ENCODE results near the gene NAALADL2. TPM values are rescaled to one million over a fixed set of nuclear protein-coding genes. Genes with fewer than 3 reads are reported as not detected.
A peak's percentile ranks its signal among the peaks of the same experiment; 100 is the strongest.

Gene NAALADL2
- total and polyA plus RNA-seq, 2 donors (not counting 1 experiment from before 2014, with no cell fraction given) = 8.8 to 11.6 TPM

DNA sequence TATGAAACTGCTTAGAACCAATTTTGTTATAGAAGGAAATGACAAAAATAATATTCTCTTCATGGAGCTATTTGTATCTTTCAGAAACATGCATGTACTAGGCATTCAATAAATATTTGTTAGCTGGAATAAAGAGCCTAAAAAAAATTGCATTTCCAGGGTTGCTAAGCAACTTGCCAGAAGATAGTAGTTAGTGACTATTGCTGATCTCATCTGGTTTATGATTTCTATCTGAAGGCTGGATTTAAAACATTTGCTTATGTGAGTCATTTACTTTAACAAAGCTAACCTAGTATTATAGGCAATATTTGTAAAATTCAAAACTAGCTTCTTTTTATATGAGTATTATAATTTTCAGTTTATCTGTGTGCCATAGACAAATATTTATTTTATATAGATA, 78.3 kb downstream of the NAALADL2 start:
- Histone ChIP-seq H3K27me3 (ENCODE audit: control insufficient read depth, insufficient read depth, low read length) (no peaks in the 10 kb centered on the region), H3K27ac (ENCODE audit: insufficient read depth, low read length) (peak overlapping the region; percentile 67), H3K4me1 (ENCODE audit: control insufficient read depth, extremely low read depth, insufficient read depth, low read length) (peaks cover 2% of the 10 kb centered on the region), H3K9me3 (ENCODE audit: control insufficient read depth, insufficient read depth, low read depth, low read length) (no peaks in the 10 kb centered on the region), H3K79me2 (ENCODE audit: control insufficient read depth, insufficient read depth, low read length) (no peaks in the 10 kb centered on the region), H3K4me3 (replicated peaks in 1 of 4; ENCODE audit: control extremely low read depth in 1 of 4, insufficient read depth in 1 of 4, low read depth in 3 of 4, low read length in 4 of 4) (no peak overlapping the region), H3K36me3 (ENCODE audit: control insufficient read depth, insufficient read depth, low read length) (no peaks in the 10 kb centered on the region), H2AFZ (ENCODE audit: low read length) (no peak overlapping the region), H4K20me1 (ENCODE audit: control insufficient read depth, extremely low read depth, insufficient read depth, low read length) (no peaks in the 10 kb centered on the region), H3K9ac (ENCODE audit: insufficient read depth, low read length) (no peak overlapping the region), H3K4me2 (ENCODE audit: extremely low read depth, insufficient read depth, low read length) (peak overlapping the region; percentile 41)
- TF ChIP-seq, protein P1, sequence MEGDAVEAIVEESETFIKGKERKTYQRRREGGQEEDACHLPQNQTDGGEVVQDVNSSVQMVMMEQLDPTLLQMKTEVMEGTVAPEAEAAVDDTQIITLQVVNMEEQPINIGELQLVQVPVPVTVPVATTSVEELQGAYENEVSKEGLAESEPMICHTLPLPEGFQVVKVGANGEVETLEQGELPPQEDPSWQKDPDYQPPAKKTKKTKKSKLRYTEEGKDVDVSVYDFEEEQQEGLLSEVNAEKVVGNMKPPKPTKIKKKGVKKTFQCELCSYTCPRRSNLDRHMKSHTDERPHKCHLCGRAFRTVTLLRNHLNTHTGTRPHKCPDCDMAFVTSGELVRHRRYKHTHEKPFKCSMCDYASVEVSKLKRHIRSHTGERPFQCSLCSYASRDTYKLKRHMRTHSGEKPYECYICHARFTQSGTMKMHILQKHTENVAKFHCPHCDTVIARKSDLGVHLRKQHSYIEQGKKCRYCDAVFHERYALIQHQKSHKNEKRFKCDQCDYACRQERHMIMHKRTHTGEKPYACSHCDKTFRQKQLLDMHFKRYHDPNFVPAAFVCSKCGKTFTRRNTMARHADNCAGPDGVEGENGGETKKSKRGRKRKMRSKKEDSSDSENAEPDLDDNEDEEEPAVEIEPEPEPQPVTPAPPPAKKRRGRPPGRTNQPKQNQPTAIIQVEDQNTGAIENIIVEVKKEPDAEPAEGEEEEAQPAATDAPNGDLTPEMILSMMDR (conservative IDR thresholded peaks at IDR 0.05 in 1 of 2, IDR thresholded peaks at IDR 0.05 in 1 of 2; ENCODE audit: low read depth in 1 of 2, low read length in 2 of 2) = no peak
- TF ChIP-seq EZH2 (IDR thresholded peaks at IDR 0.05; ENCODE audit: low read length, missing control alignments) = no peak
- peak; percentile 55 to 72 for DNase-seq (ENCODE audit: low read depth in 2 of 2)

DNA sequence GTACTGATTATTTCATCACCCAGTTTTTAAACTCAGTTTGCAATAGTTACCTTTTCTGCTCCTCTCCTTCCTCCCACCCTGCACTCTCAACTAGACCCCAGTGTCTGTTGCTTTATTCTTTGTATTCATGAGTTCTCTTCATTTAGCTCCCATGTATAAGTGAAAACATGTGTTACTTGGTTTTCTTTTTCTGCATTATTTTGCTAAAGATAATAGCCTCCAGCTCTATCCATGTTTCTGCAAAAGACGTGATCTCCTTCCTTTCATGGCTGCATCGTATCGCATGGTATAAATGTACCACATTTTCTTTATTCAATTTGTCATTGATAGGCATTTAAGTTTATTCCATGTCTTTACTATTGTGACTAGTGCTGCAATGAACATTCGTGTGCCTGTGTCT, 79.0 kb downstream of the NAALADL2 start:
- no peaks in the 10 kb centered on the region for H3K36me3 ChIP-seq (ENCODE audit: control insufficient read depth, insufficient read depth, low read length)
- no peaks in the 10 kb centered on the region for H3K27me3 ChIP-seq (ENCODE audit: control insufficient read depth, insufficient read depth, low read length)
- no peak overlapping the region for H3K4me2 ChIP-seq (ENCODE audit: extremely low read depth, insufficient read depth, low read length)
- H3K79me2 ChIP-seq (ENCODE audit: control insufficient read depth, insufficient read depth, low read length) = no peaks in the 10 kb centered on the region
- no peak for DNase-seq (ENCODE audit: low read depth in 2 of 2)
- no peak overlapping the region for H3K9ac ChIP-seq (ENCODE audit: insufficient read depth, low read length)
- H3K27ac ChIP-seq (ENCODE audit: insufficient read depth, low read length) = no peak overlapping the region
- H3K4me1 ChIP-seq (ENCODE audit: control insufficient read depth, extremely low read depth, insufficient read depth, low read length) = peaks cover 2% of the 10 kb centered on the region
- H3K9me3 ChIP-seq (ENCODE audit: control insufficient read depth, insufficient read depth, low read depth, low read length) = no peaks in the 10 kb centered on the region
- no peak overlapping the region for H2AFZ ChIP-seq (ENCODE audit: low read length)
- H4K20me1 ChIP-seq (ENCODE audit: control insufficient read depth, extremely low read depth, insufficient read depth, low read length) = no peaks in the 10 kb centered on the region
- TF ChIP-seq, protein P1 (conservative IDR thresholded peaks at IDR 0.05 in 1 of 2, IDR thresholded peaks at IDR 0.05 in 1 of 2; ENCODE audit: low read depth in 1 of 2, low read length in 2 of 2) = no peak
- TF ChIP-seq EZH2 (IDR thresholded peaks at IDR 0.05; ENCODE audit: low read length, missing control alignments) = no peak
- no peak overlapping the region for H3K4me3 ChIP-seq (replicated peaks in 1 of 4; ENCODE audit: control extremely low read depth in 1 of 4, insufficient read depth in 1 of 4, low read depth in 3 of 4, low read length in 4 of 4)

DNA sequence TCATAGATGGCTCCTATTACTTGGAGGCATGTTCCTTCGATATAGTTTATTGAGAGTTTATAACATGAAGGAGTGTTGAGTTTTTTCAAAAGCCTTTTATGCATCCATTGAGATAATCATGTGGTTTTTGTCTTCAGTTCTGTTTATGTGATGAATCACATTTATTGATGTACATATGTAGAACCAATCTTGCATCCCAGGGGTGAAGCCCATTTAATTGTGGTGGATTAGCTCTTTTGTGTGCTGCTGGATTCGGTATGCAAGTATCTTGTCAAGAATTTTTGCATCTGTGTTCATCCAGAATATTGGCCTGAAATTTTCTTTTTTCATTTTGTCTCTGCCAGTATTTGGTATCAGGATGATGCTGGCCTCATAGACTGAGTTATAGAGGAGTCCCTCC, 81.0 kb downstream of the NAALADL2 start:
- Histone ChIP-seq H3K79me2 (ENCODE audit: control insufficient read depth, insufficient read depth, low read length) (no peaks in the 10 kb centered on the region), H3K4me2 (ENCODE audit: extremely low read depth, insufficient read depth, low read length) (no peak overlapping the region), H2AFZ (ENCODE audit: low read length) (no peak overlapping the region), H3K27me3 (ENCODE audit: control insufficient read depth, insufficient read depth, low read length) (no peaks in the 10 kb centered on the region), H3K36me3 (ENCODE audit: control insufficient read depth, insufficient read depth, low read length) (no peaks in the 10 kb centered on the region), H3K9me3 (ENCODE audit: control insufficient read depth, insufficient read depth, low read depth, low read length) (no peaks in the 10 kb centered on the region), H3K27ac (ENCODE audit: insufficient read depth, low read length) (no peak overlapping the region), H4K20me1 (ENCODE audit: control insufficient read depth, extremely low read depth, insufficient read depth, low read length) (no peaks in the 10 kb centered on the region), H3K4me3 (replicated peaks in 1 of 4; ENCODE audit: control extremely low read depth in 1 of 4, insufficient read depth in 1 of 4, low read depth in 3 of 4, low read length in 4 of 4) (no peak overlapping the region), H3K9ac (ENCODE audit: insufficient read depth, low read length) (no peak overlapping the region), H3K4me1 (ENCODE audit: control insufficient read depth, extremely low read depth, insufficient read depth, low read length) (peaks cover 2% of the 10 kb centered on the region)
- TF ChIP-seq, protein P1 (conservative IDR thresholded peaks at IDR 0.05 in 1 of 2, IDR thresholded peaks at IDR 0.05 in 1 of 2; ENCODE audit: low read depth in 1 of 2, low read length in 2 of 2) = no peak
- TF ChIP-seq EZH2 (IDR thresholded peaks at IDR 0.05; ENCODE audit: low read length, missing control alignments) = no peak
- no peak for DNase-seq (ENCODE audit: low read depth in 2 of 2)
